ENCODE measurements around the gene TAS1R2.

DNA sequence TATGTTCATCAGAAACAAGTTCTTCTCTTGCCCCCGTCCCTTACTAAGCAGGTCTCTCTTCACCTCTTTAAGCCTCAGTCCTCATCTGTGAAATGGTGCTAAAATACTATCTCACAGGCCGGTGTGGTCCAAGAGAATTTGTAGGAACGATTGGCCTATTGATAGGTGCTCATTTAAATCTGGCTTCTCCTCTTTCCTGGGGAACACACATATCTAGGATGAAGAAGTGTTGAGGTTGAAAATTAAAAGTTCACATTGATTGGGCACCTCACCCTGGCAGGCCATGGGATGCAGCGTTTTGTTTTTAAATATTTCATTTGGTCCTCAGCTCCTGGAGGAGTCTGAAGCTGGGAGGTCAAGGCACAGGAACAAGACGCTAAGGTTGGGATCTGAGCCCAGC is 8.9 kb upstream of the TAS1R2 start:
- TF ChIP-seq HDAC2 (IDR thresholded peaks at IDR 0.05; ENCODE audit: borderline replicate concordance in 1 of 2, low read depth in 2 of 2, low read length in 2 of 2) (no peak), POLR2AphosphoS5 (IDR thresholded peaks at IDR 0.05; ENCODE audit: low read depth, low read length) (no peak), EP300 (IDR thresholded peaks at IDR 0.05; ENCODE audit: borderline replicate concordance in 1 of 2, low read depth in 2 of 2, low read length in 2 of 2) (no peak)
- TF ChIP-seq, protein P1, sequence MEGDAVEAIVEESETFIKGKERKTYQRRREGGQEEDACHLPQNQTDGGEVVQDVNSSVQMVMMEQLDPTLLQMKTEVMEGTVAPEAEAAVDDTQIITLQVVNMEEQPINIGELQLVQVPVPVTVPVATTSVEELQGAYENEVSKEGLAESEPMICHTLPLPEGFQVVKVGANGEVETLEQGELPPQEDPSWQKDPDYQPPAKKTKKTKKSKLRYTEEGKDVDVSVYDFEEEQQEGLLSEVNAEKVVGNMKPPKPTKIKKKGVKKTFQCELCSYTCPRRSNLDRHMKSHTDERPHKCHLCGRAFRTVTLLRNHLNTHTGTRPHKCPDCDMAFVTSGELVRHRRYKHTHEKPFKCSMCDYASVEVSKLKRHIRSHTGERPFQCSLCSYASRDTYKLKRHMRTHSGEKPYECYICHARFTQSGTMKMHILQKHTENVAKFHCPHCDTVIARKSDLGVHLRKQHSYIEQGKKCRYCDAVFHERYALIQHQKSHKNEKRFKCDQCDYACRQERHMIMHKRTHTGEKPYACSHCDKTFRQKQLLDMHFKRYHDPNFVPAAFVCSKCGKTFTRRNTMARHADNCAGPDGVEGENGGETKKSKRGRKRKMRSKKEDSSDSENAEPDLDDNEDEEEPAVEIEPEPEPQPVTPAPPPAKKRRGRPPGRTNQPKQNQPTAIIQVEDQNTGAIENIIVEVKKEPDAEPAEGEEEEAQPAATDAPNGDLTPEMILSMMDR (IDR thresholded peaks at IDR 0.05; ENCODE audit: control extremely low read depth in 1 of 3, insufficient read depth in 1 of 3, low read depth in 1 of 3, low read length in 3 of 3) = no peak
